ENCODE results near the gene DCLK2. TPM values are rescaled to one million over a fixed set of nuclear protein-coding genes. Genes with fewer than 3 reads are reported as not detected.

DCLK2 gene
- total RNA-seq, 1 donor from 2014 or later, result 2.7 TPM

GRCh38 chr4:150256841-150257730 lies 178.8 kb downstream of the DCLK2 start:
- no peak for DNase-seq (ENCODE audit: low read depth)
- peak; percentile 18 for TF ChIP-seq CTCF (conservative IDR thresholded peaks at IDR 0.05; ENCODE audit: low read depth, low read length)
- H3K4me3 ChIP-seq (ENCODE audit: low read depth, low read length), result no peak overlapping the region

- TF ChIP-seq CTCF (conservative IDR thresholded peaks at IDR 0.05; ENCODE audit: low read depth, low read length), result no peak
- DNase-seq (ENCODE audit: low read depth), result no peak
- H3K4me3 ChIP-seq (ENCODE audit: low read depth, low read length), result no peak overlapping the region
These were observed 180.3 kb downstream of the DCLK2 start for GRCh38 chr4:150258569-150258968.

- DNase-seq (ENCODE audit: low read depth), result no peak
- no peak for TF ChIP-seq CTCF (conservative IDR thresholded peaks at IDR 0.05; ENCODE audit: low read depth, low read length)
- H3K4me3 ChIP-seq (ENCODE audit: low read depth, low read length), result no peak overlapping the region
These were observed 181.8 kb downstream of the DCLK2 start for GRCh38 chr4:150259861-150260567.

GRCh38 chr4:150261571-150261970 lies 183.3 kb downstream of the DCLK2 start:
- H3K4me3 ChIP-seq (ENCODE audit: low read depth, low read length), result no peak overlapping the region
- TF ChIP-seq CTCF (conservative IDR thresholded peaks at IDR 0.05; ENCODE audit: low read depth, low read length), result no peak
- no peak for DNase-seq (ENCODE audit: low read depth)

DNA sequence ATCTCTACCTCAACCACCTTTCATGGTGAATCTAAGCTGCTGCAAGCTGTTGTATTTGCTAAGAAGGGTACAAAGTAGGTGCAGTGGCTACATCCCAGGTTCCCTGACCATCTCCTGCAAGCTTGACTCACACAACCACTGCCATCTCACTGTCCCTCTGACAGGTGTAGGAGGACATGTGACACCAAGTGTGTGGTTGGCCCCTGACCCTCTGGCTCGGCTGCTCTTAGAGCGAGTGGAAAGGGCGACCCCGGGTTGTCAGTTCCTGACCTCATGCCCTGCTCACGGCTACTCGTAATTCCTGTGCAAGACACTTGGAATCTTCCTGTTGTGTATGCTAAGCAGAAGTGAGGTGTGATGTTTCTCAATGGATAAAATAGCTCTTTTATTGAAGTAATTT lies 184.4 kb downstream of the DCLK2 start:
- no peak overlapping the region for H3K4me3 ChIP-seq (ENCODE audit: low read depth, low read length)
- no peak for TF ChIP-seq CTCF (conservative IDR thresholded peaks at IDR 0.05; ENCODE audit: low read depth, low read length)
- no peak for DNase-seq (ENCODE audit: low read depth)

DNA sequence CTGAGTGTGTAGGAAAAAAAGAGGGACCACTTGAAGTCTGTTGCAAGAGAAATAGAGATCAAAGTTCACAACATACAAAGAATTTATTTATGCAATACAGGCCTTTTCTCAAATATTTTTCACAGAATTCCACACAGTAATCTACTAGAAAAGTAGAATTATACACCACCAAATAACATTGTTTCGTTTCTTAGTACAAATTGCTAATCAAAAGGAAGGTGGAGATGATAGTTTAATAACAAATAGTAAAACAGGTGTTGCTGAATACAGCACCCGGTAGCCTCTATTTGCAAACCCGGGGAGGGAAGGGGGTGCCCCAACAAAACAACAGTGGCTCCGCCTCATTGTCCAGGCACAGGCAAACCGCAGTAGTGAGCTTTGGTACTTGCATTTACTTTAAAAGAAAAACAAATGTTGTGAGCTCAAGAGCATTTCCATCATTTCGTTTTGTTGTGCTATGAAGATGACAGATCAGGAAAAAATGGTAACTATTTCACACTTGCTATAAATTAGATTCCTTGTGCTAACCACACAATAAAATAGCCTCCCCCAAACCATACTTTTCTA lies 186.4 kb downstream of the DCLK2 start:
- no peak for DNase-seq (ENCODE audit: low read depth)
- no peak overlapping the region for H3K4me3 ChIP-seq (ENCODE audit: low read depth, low read length)
- TF ChIP-seq CTCF (conservative IDR thresholded peaks at IDR 0.05; ENCODE audit: low read depth, low read length), result no peak
